Islet precursor cell (in vitro differentiated cells): ENCODE data around the gene NT5C.

Source experiments
- DNase-seq: peaks from one replicate; pipeline ENCODE4 v3.0.0-alpha.2; 2018

The NT5C gene

GRCh38 chr17:75090871-75091854 lies 40.4 kb downstream of the NT5C start:
- DNase-seq = peak; percentile 73

DNA sequence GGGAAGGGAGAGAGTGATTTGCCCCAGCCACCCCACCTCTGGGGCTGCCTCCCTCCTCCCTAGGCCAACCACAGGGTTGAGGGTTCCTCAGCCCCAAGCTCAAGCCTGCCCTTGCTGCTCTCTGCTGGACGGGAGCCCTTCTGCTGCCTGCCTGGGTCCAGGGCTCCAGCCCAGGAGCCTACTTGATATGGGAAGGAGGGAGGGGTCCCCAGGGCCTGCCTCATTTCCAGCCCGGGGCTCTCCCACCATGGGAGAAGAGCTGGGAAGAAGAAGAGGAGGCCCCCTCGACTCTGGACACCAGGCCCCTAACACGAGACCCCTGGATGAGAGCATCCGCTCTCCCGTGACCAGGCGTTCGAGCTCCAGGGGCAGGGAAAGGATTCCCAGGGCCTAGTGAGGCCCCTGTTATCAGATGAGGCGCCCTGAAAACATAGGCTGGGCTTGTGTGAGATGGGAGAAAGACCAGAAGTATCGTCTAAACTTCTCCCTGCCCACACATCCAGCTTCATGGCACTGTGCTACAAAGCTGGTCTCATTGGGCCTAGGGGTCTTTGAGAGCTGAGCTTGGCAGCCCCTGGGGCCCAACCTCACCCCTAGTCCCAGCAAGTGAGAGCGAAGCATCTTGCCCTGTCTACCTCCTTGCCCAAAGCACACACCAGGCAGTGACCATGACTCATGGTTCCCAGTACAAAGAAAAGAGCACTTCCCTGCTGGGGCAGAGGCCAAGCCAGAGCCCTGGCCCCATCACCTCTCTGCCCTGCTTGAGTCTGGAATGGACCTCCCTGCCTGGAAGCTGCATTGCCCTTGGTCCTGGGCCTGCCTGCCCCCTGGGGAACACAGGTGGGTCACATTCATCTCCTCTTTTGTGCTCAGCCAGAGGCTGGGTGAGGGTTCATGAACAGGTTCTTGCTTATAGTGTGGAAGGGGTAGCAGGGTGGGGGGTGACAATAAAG lies 42.8 kb downstream of the NT5C start:
- peak; percentile 92 for DNase-seq

DNA sequence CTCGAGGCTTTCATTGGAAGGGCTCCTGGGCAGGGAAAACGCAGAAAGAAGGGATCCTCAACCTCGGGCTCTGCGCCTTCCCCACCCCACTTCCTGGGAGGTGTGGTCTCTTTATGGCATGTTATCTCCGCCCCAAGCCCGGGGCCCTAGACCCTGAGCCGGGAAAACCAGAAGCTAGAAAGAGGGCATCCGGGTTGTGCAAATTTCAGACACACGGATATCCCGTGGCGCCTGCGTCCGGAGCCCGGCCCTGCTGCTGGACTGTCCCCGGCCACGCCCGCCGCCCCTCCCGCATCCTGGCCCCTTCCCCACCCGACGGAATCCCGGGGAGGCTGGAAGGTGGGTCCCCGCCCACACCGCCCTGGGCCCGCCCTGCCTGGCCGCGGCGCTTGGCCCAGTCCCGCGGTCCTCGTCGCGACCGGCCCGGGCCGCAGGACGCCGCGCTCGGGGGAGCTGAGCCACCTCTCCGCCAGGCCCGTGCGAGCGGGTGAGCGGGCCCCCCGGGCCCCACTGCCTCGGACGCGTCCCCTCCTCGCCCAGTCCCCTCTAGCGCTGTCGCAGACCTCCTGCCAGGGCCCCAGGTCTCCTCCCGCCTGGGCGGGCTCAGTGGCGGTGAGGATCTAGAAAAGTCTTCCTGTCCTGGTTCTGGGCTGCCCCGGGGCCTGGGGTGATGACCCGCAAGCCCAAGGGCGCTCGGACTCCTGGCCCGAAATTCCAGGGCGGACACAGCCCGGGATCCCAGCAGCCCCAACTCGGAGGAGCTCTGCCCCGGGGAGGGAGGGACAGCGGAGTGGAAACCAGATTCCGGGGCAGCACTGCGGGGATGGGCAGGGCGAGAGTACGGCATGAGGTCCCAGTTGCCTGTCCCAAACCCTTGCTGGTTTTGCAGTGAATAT lies 43.7 kb downstream of the NT5C start, which contains the start of gene SLC16A5:
TSS of gene SLC16A5 (plus strand) at position 397 of the 896 bp plus-strand sequence. CDS start 5,683 bp downstream, outside the sequence.
- peak; percentile 100 for DNase-seq

DNA sequence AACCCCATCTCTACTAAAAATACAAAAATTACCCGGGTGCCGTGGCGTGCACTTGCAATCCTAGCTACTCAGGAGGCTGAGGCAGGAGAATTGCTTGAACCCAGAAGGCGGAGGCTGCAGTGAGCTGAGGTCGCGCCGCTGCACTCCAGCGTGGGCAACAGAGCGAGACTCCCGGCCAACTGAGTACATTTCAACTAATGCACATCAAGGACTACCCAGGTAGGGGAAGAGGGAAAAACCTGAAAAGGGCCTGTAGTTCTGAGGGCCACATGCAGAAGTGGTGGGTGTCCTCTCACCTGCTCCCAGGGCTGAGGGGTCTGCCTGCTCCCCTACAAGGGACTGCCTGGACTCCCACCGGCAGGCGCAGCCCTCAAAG lies 44.4 kb downstream of the NT5C start:
- no peak for DNase-seq

DNA sequence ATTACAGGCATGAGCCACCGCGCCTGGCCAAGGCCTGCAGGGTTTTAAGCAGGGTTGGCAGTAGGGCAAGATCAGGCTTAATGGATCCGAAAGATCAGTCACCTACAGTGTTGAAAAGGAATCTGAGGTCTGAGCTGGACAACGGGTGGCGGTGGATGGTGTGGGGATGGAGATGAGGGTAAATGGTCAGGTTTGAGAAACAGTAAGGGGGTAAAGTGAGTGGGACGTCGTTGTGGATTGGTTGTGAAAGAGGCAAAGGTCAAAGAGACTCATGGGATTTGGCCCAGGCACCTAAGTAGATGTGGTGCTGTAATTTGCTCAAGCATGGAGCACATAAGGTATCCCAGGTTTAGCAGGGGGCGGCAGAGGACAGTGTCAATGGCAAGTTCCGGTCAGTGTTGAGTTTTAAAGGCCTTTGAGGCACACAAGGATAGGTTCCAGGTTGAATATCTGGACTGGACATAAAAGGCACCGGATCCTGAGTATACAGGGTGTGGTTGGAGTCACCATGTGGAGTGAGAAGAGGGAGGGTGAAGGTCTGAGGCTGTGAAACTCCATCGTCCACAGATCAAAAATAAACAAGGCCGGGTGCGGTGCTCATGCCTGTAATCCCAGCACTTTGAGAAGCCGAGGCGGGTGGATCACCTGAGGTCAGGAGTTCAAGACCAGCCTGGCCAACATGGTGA lies 44.9 kb downstream of the NT5C start:
- DNase-seq = peak; percentile 60

DNA sequence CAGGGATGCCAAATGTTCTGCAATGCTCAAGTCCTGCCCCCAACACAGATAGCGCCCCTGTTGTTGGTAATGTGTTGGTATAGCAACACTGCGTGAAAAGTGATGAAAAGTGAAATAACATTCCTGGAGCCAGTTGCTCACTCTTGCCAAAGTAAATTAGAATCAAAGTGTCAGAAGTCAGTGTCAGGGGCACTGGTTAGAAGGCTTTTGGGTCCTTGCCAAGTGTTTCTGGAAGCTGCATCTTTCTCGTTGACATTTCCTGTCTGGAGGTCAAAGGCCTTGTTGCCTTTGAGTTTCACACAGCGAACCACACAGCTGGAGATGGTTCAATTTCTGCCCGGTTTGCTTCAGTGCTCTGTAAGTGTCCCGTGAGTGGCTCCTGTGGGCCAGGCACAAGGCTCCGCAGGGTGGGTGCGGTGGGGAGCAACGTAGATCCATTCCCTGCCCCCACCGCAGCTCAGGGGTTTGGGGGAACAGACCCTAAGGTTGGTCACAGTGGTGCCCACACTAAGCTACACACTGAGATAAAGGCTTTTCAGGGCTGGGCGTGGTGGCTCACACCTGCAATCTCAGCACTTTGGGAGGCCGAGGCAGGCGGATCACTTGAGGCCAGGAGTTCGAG lies 47.4 kb downstream of the NT5C start:
- DNase-seq = no peak

DNA sequence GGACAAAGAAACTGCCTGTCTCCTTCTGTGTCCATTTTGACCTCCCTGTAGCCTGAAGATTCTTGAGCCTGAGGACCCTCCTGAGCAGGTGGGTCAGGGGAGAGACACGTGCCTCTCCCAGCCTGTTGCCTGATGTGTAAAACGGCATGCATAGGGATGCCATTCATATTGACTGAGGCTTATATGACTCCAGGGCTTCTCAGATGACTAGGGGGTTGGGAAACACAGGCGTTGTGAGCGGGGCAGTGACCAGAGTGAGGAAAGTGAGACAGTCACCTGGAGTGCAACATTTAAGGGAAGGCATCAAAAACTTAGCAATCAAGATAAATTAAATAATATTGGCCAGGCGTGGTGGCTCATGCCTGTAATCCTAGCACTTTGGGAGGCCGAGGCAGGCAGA lies 48.9 kb downstream of the NT5C start:
- DNase-seq = no peak

DNA sequence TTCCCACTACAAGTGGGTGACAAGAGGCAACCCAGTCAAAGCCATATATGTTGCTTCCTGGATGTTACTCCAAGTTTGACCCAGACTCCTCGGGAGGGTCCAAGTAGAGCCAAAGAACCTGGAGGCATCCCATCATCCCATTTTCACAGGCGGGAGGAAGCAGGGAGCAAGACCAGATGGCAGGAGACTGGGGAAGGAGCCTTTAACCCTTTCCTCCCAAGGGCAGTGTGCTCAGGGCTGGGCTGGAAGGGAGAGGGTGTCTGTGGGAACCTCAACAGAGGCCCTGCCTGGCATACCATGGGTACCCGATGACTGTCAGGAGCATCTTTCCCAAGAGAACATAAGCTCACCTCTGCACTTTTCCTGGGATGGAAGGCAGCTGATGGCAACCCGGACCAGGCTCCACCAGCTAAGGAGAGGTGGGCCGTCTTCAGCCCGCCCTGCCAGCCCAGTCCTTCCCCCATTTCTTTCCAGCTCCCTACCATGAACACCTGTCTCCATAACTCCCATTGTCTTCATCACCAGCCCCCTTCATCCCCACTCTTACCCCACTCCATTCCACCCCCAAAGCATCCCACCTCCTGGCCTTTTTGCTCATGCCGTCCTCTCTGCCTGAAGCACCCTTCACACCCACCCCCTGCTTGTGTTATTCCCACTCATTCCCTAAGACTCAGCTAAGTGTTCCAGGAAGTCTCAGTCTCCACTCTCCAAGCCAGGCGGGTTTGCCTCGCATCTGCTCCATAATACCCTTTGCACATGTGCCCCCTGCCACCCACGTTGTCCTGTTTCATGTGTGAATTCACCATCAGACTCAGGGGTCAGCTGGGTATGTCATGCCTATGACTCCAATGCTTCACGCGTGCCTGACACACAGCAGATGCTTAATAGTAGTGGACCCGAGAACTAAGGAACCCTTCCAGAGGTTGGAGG lies 49.7 kb downstream of the NT5C start:
- DNase-seq = no peak
